Measurements from ENCODE around the gene FBL. TPM values are rescaled to one million over a fixed set of nuclear protein-coding genes. Genes with fewer than 3 reads are reported as not detected.

The FBL gene
- 256 and 309 TPM in 2 replicates for total RNA-seq

DNA sequence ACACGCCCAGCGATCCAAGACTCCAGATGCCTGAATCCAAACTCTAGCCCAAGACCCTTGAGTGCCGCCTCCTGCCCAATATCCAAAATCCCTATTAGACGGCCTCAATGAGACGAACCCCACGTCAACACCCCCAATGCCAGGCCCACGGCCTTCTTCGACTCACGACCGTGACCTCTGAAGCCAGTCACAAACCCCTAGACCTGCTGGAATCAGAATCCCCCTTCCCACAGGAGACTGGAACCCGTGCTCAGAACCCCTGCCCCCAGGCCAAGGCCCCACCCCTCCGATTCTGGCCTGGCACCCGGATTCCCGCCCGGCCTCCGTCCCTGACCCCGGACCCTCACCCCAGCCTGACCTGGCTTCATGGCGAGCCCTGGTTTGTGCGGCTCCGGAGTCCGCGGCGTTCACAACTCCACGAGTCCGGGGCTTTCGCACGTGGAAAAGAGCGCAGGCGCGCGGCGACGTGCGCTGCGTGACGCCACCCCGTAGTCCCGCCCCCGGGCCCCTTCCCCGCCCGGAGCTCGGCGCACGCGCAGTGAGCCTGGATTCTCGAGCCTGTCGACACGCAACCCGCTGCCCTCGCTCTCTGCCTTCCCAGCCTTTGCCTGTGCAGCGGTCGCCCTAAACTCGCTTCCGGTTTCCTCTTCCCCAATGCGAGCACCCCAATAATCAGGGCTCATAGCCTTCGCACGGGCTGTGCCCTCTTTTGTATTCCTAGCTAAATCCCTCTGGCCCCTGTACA, at the start of gene FBL:
TSS of gene FBL (minus strand) at position 447 of the 745 bp plus-strand sequence. CDS start at position 368, 79 bp downstream.

DNA sequence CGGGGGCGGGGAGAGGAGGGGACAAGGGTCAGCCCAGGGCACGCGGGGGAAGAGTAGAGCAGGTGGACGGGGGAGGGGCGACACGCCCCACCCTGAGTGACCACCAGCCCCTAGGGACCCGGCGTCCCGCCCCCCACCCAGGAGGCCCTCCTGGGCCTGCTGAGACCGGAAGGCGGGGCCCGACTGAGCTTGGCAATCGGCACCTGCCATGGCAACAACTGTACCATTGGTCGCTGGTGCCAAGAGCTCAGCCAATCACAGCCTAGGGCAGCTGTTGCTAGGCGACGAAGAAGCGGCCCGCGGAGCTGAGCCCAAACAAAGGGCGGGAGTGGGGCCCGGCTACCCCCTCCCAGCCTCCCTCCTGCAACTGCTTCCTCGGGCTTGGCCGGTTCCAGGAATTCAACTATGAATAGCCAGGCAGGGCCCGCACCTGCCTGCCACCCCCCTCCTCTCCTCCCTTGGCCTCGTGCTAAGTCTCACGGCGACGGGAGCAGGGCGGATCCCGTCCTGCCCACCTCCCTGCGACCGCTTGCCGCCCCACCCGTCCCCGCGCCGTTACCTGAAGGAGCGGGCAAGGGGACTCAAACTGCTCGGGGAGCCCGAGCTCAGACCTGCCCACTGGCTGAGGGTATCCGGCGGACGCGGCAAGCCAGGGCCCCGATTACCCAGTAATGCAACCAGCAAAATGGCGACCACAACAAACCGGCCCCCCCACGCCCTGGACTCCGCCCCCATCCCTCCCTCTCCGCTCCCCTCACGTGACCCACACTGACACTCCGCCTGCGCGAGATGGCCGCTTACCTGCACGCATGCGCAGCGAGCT, 12.5 kb downstream of the FBL start, which contains the start of gene DYRK1B:
TSS of gene DYRK1B (minus strand) at position 699 of the 823 bp plus-strand sequence. CDS start 2,295 bp downstream, outside the sequence.

Other genes starting within 250 kb of the FBL start
- not detected in 2 replicates for gene LGALS13, start 243.9 kb downstream of the FBL start, total RNA-seq
- gene LGALS16, start 190.5 kb downstream of the FBL start, total RNA-seq, result not detected in 2 replicates
- gene LGALS14, start 141.9 kb downstream of the FBL start, total RNA-seq, result not detected in 2 replicates
- gene CLC, start 108.3 kb downstream of the FBL start, total RNA-seq, result not detected in 2 replicates
- not detected in 2 replicates for gene LEUTX, start 67.5 kb downstream of the FBL start, total RNA-seq
- 11.1 and 15.0 TPM in 2 replicates for gene DYRK1B, start 12.2 kb downstream of the FBL start, total RNA-seq
- gene FCGBP, start 88.3 kb upstream of the FBL start, total RNA-seq, result under 0.01 and 0.19 TPM in 2 replicates
- 95.3 and 116 TPM in 2 replicates for gene PSMC4, start 124.8 kb upstream of the FBL start, total RNA-seq
- gene ZNF546, start 150.7 kb upstream of the FBL start, total RNA-seq, result 3.2 and 4.1 TPM in 2 replicates
- gene ZNF780B, start 209.9 kb upstream of the FBL start, total RNA-seq, result 9.1 and 14.6 TPM in 2 replicates
- gene ZNF780A, start 244.6 kb upstream of the FBL start, total RNA-seq, result 9.6 and 10.9 TPM in 2 replicates

Data from endothelial cell of coronary artery (primary cell).